T-cell (primary cell): Measurements from ENCODE around the gene RUNX2. TPM values are rescaled to one million over a fixed set of nuclear protein-coding genes. Genes with fewer than 3 reads are reported as not detected.
A peak's percentile ranks its signal among the peaks of the same experiment; 100 is the strongest.

ENCODE experiments used
- ATAC-seq, 4 experiments: fragments of 200-7000 bp in 3 of 4; fragments of 150-1000 bp in 1 of 4; cut with Tn5 transposase; replicated peaks in 1 of 4; 1 replicate in 3 of 4; 2 replicates in 1 of 4; pipeline ENCODE4 v1.10.0; 2021; ENCODE audit warnings: moderate library complexity in 3 of 4, mild to moderate bottlenecking in 2 of 4, moderate number of reproducible peaks in 1 of 4
- CTCF ChIA-PET, 2 donors: fragments of 300-600 bp; sonication (Branson Sonifier 250); formaldehyde crosslinking; loops; one replicate each; lab custom pipeline; 2022; ENCODE audit warnings: antibody characterized with exemption in 2 of 2; lab: Charles Lee
- POLR2A ChIA-PET, 2 donors: fragments of 300-600 bp; sonication (Branson Sonifier 250); formaldehyde crosslinking; loops; one replicate each; lab custom pipeline; 2022; ENCODE audit warnings: antibody characterized with exemption in 2 of 2; lab: Charles Lee
- DNase-seq, 35 experiments: peaks; one replicate each; pipeline versions ENCODE4 v3.0.0 to v3.0.0-alpha.2; 2013 to 2023
- H3K27ac ChIP-seq: one replicate; pipeline ENCODE4 v1.5.1; 2013; ENCODE audit warnings: low read length
- H3K27me3 ChIP-seq, 2 experiments: replicated peaks in 1 of 2; 1 replicate in 1 of 2; 2 replicates in 1 of 2; pipeline versions ENCODE4 v1.6.1 to v1.7.0; 2013; ENCODE audit warnings: low read length in 1 of 2, mixed read lengths in 1 of 2; ENCODE audit not compliant: control insufficient read depth in 2 of 2, insufficient read depth in 2 of 2; ENCODE audit errors: extremely low read depth in 1 of 2
- H3K36me3 ChIP-seq, 2 donors: 1 replicate in 1 of 2; 2 replicates in 1 of 2; pipeline versions ENCODE4 v1.6.1 to v1.7.0; 2013; ENCODE audit warnings: low read length in 1 of 2; ENCODE audit not compliant: control insufficient read depth in 2 of 2, insufficient read depth in 1 of 2; ENCODE audit errors: extremely low read depth in 1 of 2
- H3K4me1 ChIP-seq, 2 experiments: 1 replicate in 1 of 2; 2 replicates in 1 of 2; pipeline versions ENCODE4 v1.6.1 to v1.7.0; 2013; ENCODE audit warnings: low read length in 2 of 2, mixed read lengths in 1 of 2; ENCODE audit not compliant: insufficient read depth in 2 of 2, control insufficient read depth in 1 of 2; ENCODE audit errors: extremely low read depth in 1 of 2
- H3K4me3 ChIP-seq, 2 donors: 1 replicate in 1 of 2; 2 replicates in 1 of 2; pipeline versions ENCODE4 v1.5.1 to v1.7.0; 2013; ENCODE audit warnings: mild to moderate bottlenecking in 2 of 2, low read length in 1 of 2, moderate library complexity in 1 of 2; ENCODE audit not compliant: control insufficient read depth in 1 of 2; ENCODE audit errors: extremely low read depth in 1 of 2
- H3K9me3 ChIP-seq: 2 replicates; pipeline ENCODE4 v1.7.0; 2013
- H3K27ac Mint-ChIP-seq, 2 donors: one replicate each; pipeline ENCODE4 v1.8.0; 2020 to 2021; ENCODE audit warnings: mild to moderate bottlenecking in 2 of 2, mixed read lengths in 2 of 2
- H3K27me3 Mint-ChIP-seq, 2 donors: one replicate each; pipeline ENCODE4 v1.8.0; 2021 to 2022; ENCODE audit warnings: mixed read lengths in 2 of 2
- H3K36me3 Mint-ChIP-seq: one replicate; pipeline ENCODE4 v1.8.0; 2021; ENCODE audit warnings: mixed read lengths
- H3K4me1 Mint-ChIP-seq, 3 donors: one replicate each; pipeline ENCODE4 v1.8.0; 2020 to 2022; ENCODE audit warnings: mixed read lengths in 3 of 3, mild to moderate bottlenecking in 1 of 3
- H3K4me3 Mint-ChIP-seq, 3 donors: one replicate each; pipeline ENCODE4 v1.8.0; 2020 to 2022; ENCODE audit warnings: mild to moderate bottlenecking in 3 of 3, mixed read lengths in 3 of 3, moderate library complexity in 3 of 3
- H3K9me3 Mint-ChIP-seq, 3 donors: one replicate each; pipeline ENCODE4 v1.8.0; 2020 to 2022; ENCODE audit warnings: mixed read lengths in 3 of 3
- WGBS: methylation state at CpG from one replicate; pipeline ENCODE4 v1.1.5; 2013; ENCODE audit warnings: missing lambda C conversion rate; ENCODE audit not compliant: insufficient coverage; 5-methylcytosine and 5-hydroxymethylcytosine counted together
- total RNA-seq, 35 experiments: library from RNA in 6 of 35; stranded (reverse) in 6 of 35; fragments of 120-200 nt in 1 of 35; gene quantifications; one replicate each; pipeline versions ENCODE4 v1.2.1 to v1.2.4 and lab custom pipeline; 2013 to 2026

RUNX2 gene
- total RNA-seq, 5 donors from 2014 or later (not counting 1 experiment from before 2014, with no cell fraction given), result 14.4 to 31.8 (median 22.4) TPM

GRCh38 chr6:45617441-45617840 lies 289.3 kb downstream of the RUNX2 start:
- H3K27me3 Mint-ChIP-seq, result no peaks in the 10 kb centered on the region
- WGBS, result no CpG with 5 or more reads among the region's 3 CpGs
- POLR2A ChIA-PET, result no interaction called here
- Histone ChIP-seq H3K9me3 (no peaks in the 10 kb centered on the region), H3K4me1 (peaks cover 6 to 14% of the 10 kb centered on the region in 2 experiments), H3K4me3 (no peak overlapping the region), H3K36me3 (no peaks in the 10 kb centered on the region), H3K27me3 (no peaks in the 10 kb centered on the region), H3K27ac (no peak overlapping the region)
- H3K4me3 Mint-ChIP-seq, result no peak overlapping the region
- DNase-seq (no peak), ATAC-seq (no peak)
- CTCF ChIA-PET, result no interaction called here
- H3K9me3 Mint-ChIP-seq, result no peaks in the 10 kb centered on the region
- peaks cover 14 to 26% (median 24%) of the 10 kb centered on the region in 3 donors for H3K4me1 Mint-ChIP-seq
- no peak overlapping the region for H3K27ac Mint-ChIP-seq
- peaks cover 3% of the 10 kb centered on the region for H3K36me3 Mint-ChIP-seq

GRCh38 chr6:45618259-45618658 lies 290.1 kb downstream of the RUNX2 start:
- ChIA-PET POLR2A (no interaction called here), CTCF (no interaction called here)
- Mint-ChIP-seq H3K9me3 (no peaks in the 10 kb centered on the region), H3K4me3 (no peak overlapping the region), H3K27ac (peak overlapping the region in 1 of 2 donors; percentile 24), H3K27me3 (no peaks in the 10 kb centered on the region), H3K36me3 (no peaks in the 10 kb centered on the region), H3K4me1 (peaks cover 14 to 28% (median 24%) of the 10 kb centered on the region in 3 donors)
- Histone ChIP-seq H3K27ac (no peak overlapping the region), H3K4me1 (peaks cover 6 to 14% of the 10 kb centered on the region in 2 experiments), H3K27me3 (no peaks in the 10 kb centered on the region), H3K9me3 (no peaks in the 10 kb centered on the region), H3K36me3 (no peaks in the 10 kb centered on the region), H3K4me3 (no peak overlapping the region)
- no CpG with 5 or more reads among the region's 2 CpGs for WGBS
- ATAC-seq (no peak), DNase-seq (no peak)

DNA sequence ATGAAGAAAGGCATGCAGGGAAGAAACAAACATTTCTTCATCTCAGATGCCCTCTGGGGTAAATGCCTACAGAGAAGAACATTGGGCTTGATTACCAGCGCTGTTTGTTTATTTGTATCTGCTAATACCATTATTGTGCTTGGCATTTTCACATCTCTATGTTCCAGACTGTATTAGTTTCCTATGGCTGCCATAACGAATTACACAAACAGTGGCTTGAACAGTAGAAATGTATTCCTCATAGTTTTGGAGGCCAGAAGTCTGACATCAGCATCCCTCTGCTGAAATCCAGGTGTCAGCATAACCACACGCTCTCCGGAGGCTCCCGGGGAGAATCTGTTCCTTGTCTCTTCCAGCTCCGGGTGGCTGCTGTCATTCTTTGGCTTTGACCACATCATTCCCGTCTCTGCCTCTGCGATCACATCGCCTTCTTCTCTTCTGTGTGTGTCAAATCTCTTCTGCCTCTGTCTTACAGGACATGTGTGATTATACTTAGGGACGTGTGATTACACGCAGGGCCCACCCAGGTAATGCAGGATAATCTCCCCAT lies 291.2 kb downstream of the RUNX2 start:
- 95% methylated on average over 4 of the region's 11 CpGs for WGBS
- Mint-ChIP-seq H3K27me3 (no peaks in the 10 kb centered on the region), H3K4me1 (peaks cover 14 to 28% (median 24%) of the 10 kb centered on the region in 3 donors), H3K36me3 (no peaks in the 10 kb centered on the region), H3K9me3 (no peaks in the 10 kb centered on the region), H3K27ac (peak overlapping the region; percentile 89 to 90), H3K4me3 (peak overlapping the region in 1 of 3 donors; percentile 42)
- no peaks in the 10 kb centered on the region for H3K27me3 ChIP-seq
- H3K4me1 ChIP-seq, result peaks cover 6 to 14% of the 10 kb centered on the region in 2 experiments
- no peak for ATAC-seq
- H3K4me3 ChIP-seq, result no peak overlapping the region
- no peak overlapping the region for H3K27ac ChIP-seq
- ChIA-PET CTCF (no interaction called here), POLR2A (no interaction called here)
- no peaks in the 10 kb centered on the region for H3K9me3 ChIP-seq
- DNase-seq, result no peak
- H3K36me3 ChIP-seq, result no peaks in the 10 kb centered on the region

GRCh38 chr6:45619994-45620471 lies 291.9 kb downstream of the RUNX2 start:
- Histone ChIP-seq H3K4me1 (peaks cover 6 to 14% of the 10 kb centered on the region in 2 experiments), H3K4me3 (no peak overlapping the region), H3K27me3 (no peaks in the 10 kb centered on the region), H3K36me3 (no peaks in the 10 kb centered on the region), H3K27ac (peak overlapping the region; percentile 1), H3K9me3 (no peaks in the 10 kb centered on the region)
- CTCF ChIA-PET, result no interaction called here
- 88% methylated on average over 1 of the region's 3 CpGs for WGBS
- Mint-ChIP-seq H3K9me3 (no peaks in the 10 kb centered on the region), H3K27me3 (no peaks in the 10 kb centered on the region), H3K4me1 (peaks cover 14 to 28% (median 24%) of the 10 kb centered on the region in 3 donors), H3K36me3 (no peaks in the 10 kb centered on the region), H3K4me3 (peak overlapping the region in 2 of 3 donors; percentile 3 to 42), H3K27ac (peak overlapping the region; percentile 89 to 90)
- DNase-seq, result peak in 9 of 35 experiments; percentile 1 to 35 (median 4)
- POLR2A ChIA-PET, result no interaction called here
- ATAC-seq, result peak; percentile 47 to 89 (median 74)

GRCh38 chr6:45624228-45624627 lies 296.1 kb downstream of the RUNX2 start:
- Histone ChIP-seq H3K4me1 (peaks cover 6 to 14% of the 10 kb centered on the region in 2 experiments), H3K27me3 (no peaks in the 10 kb centered on the region), H3K27ac (no peak overlapping the region), H3K4me3 (no peak overlapping the region), H3K36me3 (no peaks in the 10 kb centered on the region), H3K9me3 (no peaks in the 10 kb centered on the region)
- no peak for ATAC-seq
- POLR2A ChIA-PET, result no interaction called here
- Mint-ChIP-seq H3K27me3 (no peaks in the 10 kb centered on the region), H3K4me1 (peaks cover 14 to 26% (median 21%) of the 10 kb centered on the region in 3 donors), H3K9me3 (no peaks in the 10 kb centered on the region), H3K4me3 (no peak overlapping the region), H3K27ac (no peak overlapping the region), H3K36me3 (no peaks in the 10 kb centered on the region)
- CTCF ChIA-PET, result no interaction called here
- DNase-seq, result no peak
- no CpG with 5 or more reads among the region's 4 CpGs for WGBS

- H3K4me3 ChIP-seq, result no peak overlapping the region
- ChIA-PET CTCF (no interaction called here), POLR2A (no interaction called here)
- no peaks in the 10 kb centered on the region for H3K27me3 ChIP-seq
- Mint-ChIP-seq H3K27me3 (no peaks in the 10 kb centered on the region), H3K9me3 (no peaks in the 10 kb centered on the region), H3K4me3 (no peak overlapping the region), H3K36me3 (no peaks in the 10 kb centered on the region), H3K4me1 (peaks cover 5 to 17% (median 11%) of the 10 kb centered on the region in 3 donors), H3K27ac (no peak overlapping the region)
- no peaks in the 10 kb centered on the region for H3K9me3 ChIP-seq
- WGBS, result 89% methylated on average over 3 of the region's 5 CpGs
- no peak overlapping the region for H3K27ac ChIP-seq
- ATAC-seq (no peak), DNase-seq (no peak)
- no peaks in the 10 kb centered on the region for H3K36me3 ChIP-seq
- H3K4me1 ChIP-seq, result peaks cover 4 to 8% of the 10 kb centered on the region in 2 experiments
Measured at GRCh38 chr6:45625191-45625664, 297.1 kb downstream of the RUNX2 start.
